Neural crest cell (in vitro differentiated cells): ENCODE measurements around the gene ZNF780B. TPM values are rescaled to one million over a fixed set of nuclear protein-coding genes. Genes with fewer than 3 reads are reported as not detected.
A peak's percentile ranks its signal among the peaks of the same experiment; 100 is the strongest.
"Not testable (repeated sequence)": the region's sequence is repeated elsewhere in the genome, so short reads cannot be mapped to it uniquely, and the experiment has no call there.

ENCODE experiments used
- DNase-seq: peaks from one replicate; pipeline ENCODE4 v3.0.0; 2021; ENCODE audit warnings: low read depth, mixed read lengths, low spot score
- H3K27ac Mint-ChIP-seq: one replicate; pipeline ENCODE4 v1.8.0; 2021; ENCODE audit warnings: mild to moderate bottlenecking, mixed read lengths; ENCODE audit not compliant: unreplicated experiment
- H3K27me3 Mint-ChIP-seq: 2 replicates; pipeline ENCODE4 v1.8.0; 2021; ENCODE audit warnings: low read depth, mild to moderate bottlenecking, mixed read lengths
- H3K36me3 Mint-ChIP-seq: 2 replicates; pipeline ENCODE4 v1.8.0; 2021; ENCODE audit warnings: low read depth, mild to moderate bottlenecking, mixed read lengths
- H3K4me1 Mint-ChIP-seq: 2 replicates; pipeline ENCODE4 v1.8.0; 2021; ENCODE audit warnings: mixed read lengths
- H3K4me3 Mint-ChIP-seq: one replicate; pipeline ENCODE4 v1.8.0; 2021; ENCODE audit warnings: mild to moderate bottlenecking, mixed read lengths
- H3K9me3 Mint-ChIP-seq: 2 replicates; pipeline ENCODE4 v1.8.0; 2021; ENCODE audit warnings: mixed read lengths
- total RNA-seq: library from RNA; stranded (reverse); gene quantifications from 2 replicates; pipeline ENCODE4 v1.2.1, GENCODE V29; 2021
- TF ChIP-seq, protein P1 (sequence below): fragments of 200-600 bp; sonication (generic); conservative IDR thresholded peaks from 2 replicates; pipeline ENCODE4 v1.5.0; 2021; ENCODE audit warnings: antibody characterized with exemption, mild to moderate bottlenecking

ZNF780B gene
- total RNA-seq, 1 donor from 2014 or later, result 27.3 TPM

DNA sequence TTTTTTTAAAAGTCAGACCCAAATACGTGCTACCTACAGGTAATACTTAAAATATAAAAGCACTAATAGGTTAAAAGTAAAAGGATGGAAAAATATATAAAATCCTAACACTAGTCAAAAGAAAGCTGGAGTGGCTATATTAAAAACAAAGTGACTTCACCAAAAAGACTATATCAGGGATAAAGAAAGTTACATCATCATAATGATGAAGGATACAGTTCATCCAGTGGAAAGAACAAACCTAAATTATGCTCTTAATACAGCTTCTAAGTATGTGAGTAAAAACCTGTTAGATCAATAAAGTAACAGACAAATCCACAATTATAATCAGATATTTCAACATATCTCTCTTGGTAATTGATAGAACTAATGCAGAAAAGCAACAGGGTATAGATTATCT, 1.1 kb upstream of the ZNF780B start:
- Mint-ChIP-seq H3K36me3 (peaks cover 44% of the 10 kb centered on the region), H3K4me1 (peaks cover 34% of the 10 kb centered on the region), H3K4me3 (peak overlapping the region; percentile 99), H3K9me3 (peaks cover 36% of the 10 kb centered on the region), H3K27ac (no peak overlapping the region), H3K27me3 (peaks cover 7% of the 10 kb centered on the region)
- TF ChIP-seq, protein P1, sequence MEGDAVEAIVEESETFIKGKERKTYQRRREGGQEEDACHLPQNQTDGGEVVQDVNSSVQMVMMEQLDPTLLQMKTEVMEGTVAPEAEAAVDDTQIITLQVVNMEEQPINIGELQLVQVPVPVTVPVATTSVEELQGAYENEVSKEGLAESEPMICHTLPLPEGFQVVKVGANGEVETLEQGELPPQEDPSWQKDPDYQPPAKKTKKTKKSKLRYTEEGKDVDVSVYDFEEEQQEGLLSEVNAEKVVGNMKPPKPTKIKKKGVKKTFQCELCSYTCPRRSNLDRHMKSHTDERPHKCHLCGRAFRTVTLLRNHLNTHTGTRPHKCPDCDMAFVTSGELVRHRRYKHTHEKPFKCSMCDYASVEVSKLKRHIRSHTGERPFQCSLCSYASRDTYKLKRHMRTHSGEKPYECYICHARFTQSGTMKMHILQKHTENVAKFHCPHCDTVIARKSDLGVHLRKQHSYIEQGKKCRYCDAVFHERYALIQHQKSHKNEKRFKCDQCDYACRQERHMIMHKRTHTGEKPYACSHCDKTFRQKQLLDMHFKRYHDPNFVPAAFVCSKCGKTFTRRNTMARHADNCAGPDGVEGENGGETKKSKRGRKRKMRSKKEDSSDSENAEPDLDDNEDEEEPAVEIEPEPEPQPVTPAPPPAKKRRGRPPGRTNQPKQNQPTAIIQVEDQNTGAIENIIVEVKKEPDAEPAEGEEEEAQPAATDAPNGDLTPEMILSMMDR, result no peak
- no peak for DNase-seq

DNA sequence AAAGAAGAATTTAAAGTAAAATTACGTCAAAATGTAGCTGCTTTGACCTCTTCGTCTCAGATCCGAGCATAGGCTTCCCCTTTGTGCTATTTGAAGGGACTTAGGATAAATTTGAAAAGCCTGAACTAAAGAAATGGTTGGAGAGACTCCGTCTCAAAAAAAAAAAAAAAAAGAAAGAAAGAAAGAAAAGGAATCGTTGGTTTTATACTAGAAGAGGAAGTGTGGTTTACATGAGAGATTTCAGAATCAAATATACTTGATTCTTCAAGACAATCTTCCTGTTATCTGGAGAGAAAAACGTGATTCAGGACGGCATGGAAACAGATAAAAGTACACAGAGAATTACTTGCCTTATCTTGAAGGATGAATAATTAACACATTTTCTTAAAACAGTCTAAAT, 474 bp upstream of the ZNF780B start:
- no peak for DNase-seq
- Mint-ChIP-seq H3K4me3 (peak overlapping the region; percentile 99), H3K27ac (no peak overlapping the region), H3K27me3 (peaks cover 7% of the 10 kb centered on the region), H3K36me3 (peaks cover 48% of the 10 kb centered on the region), H3K9me3 (peaks cover 37% of the 10 kb centered on the region), H3K4me1 (peaks cover 34% of the 10 kb centered on the region)
- TF ChIP-seq, protein P1, result no peak

DNA sequence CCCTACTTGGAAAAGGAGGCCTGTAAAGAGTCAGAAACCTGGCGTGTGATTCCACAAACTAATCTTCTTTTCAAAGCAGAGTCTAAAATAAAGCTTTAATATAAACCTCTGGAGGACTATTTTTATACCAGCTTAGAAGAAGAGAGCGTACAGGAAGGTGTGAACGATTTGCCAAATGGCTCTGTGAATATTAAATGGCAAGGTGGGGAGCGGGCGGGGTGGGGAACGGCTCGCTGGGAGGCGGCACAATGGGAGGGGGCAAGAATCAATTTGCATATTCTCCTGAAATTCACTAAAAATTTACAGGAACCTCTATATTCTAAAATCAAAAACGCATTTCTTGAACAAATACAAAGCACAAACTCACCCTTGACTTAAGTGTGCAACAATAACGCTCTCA, 982 bp downstream of the ZNF780B start:
- TF ChIP-seq, protein P1, result no peak
- DNase-seq, result no peak
- H3K36me3 Mint-ChIP-seq, result peaks cover 57% of the 10 kb centered on the region
- peaks cover 38% of the 10 kb centered on the region for H3K9me3 Mint-ChIP-seq
- no peak overlapping the region for H3K27ac Mint-ChIP-seq
- H3K4me3 Mint-ChIP-seq, result peak overlapping the region; percentile 99
- H3K4me1 Mint-ChIP-seq, result peaks cover 34% of the 10 kb centered on the region
- peaks cover 7% of the 10 kb centered on the region for H3K27me3 Mint-ChIP-seq

DNA sequence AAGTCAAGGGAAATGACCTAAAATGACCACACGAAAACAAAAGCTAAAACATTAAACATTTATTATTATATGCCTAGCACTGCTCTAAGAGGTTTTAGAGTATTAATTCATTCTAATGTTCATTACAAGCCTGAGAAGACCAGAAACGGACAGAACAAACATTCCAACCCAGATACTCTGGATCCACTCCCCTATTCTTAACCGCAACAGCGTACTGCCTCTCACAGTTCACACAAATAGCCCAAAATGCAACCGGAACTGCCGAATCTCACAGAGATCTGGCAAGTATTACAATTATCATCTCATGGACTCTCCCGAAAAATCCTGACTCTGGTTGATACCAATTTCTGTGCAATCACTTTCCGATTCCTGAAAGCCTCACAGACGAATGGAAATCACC, 1.4 kb downstream of the ZNF780B start:
- peaks cover 35% of the 10 kb centered on the region for H3K9me3 Mint-ChIP-seq
- H3K27ac Mint-ChIP-seq, result no peak overlapping the region
- peaks cover 34% of the 10 kb centered on the region for H3K4me1 Mint-ChIP-seq
- TF ChIP-seq, protein P1, result no peak
- peak overlapping the region; percentile 99 for H3K4me3 Mint-ChIP-seq
- peaks cover 4% of the 10 kb centered on the region for H3K27me3 Mint-ChIP-seq
- no peak for DNase-seq
- peaks cover 56% of the 10 kb centered on the region for H3K36me3 Mint-ChIP-seq

DNA sequence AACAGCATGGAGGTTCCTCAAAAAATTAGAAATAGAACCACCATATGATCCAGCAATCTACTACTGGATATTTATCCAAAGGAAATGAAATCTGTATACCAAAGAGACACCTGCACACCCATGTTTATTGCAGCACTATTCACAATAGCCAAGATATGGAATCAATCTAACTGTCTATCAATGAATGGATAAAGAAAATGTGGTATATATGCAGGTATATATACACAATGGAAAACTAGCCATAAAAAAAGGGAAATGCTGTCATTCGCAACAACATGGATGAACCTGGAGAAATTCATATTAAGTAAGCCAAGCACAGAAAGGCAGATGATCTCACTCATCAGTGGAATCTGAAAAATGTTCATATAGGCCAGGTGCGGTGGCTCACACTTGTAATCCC, 2.5 kb downstream of the ZNF780B start:
- H3K27ac Mint-ChIP-seq, result no peak overlapping the region
- DNase-seq, result no peak
- H3K27me3 Mint-ChIP-seq, result no peaks in the 10 kb centered on the region
- TF ChIP-seq, protein P1, result no peak
- H3K4me1 Mint-ChIP-seq, result peaks cover 34% of the 10 kb centered on the region
- peak overlapping the region; percentile 99 for H3K4me3 Mint-ChIP-seq
- peaks cover 36% of the 10 kb centered on the region for H3K9me3 Mint-ChIP-seq
- H3K36me3 Mint-ChIP-seq, result peaks cover 59% of the 10 kb centered on the region

DNA sequence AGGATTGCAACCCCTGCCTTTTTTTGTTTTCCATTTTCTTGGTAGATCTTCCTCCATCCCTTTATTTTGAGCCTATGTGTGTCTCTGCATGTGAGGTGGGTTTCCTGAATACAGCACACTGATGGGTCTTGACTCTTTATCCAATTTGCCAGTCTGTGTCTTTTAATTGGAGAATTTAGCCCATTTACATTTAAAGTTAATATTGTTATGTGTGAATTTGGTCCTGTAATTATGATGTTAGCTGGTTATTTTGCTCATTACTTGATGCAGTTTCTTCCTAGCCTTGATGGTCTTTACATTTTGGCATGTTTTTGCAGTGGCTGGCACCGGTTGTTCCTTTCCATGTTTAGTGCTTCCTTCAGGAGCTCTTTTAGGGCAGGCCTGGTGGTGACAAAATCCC, 14.3 kb downstream of the ZNF780B start:
- not testable (repeated sequence) for H3K4me3 Mint-ChIP-seq, DNase-seq, H3K4me1 Mint-ChIP-seq, H3K27ac Mint-ChIP-seq, H3K27me3 Mint-ChIP-seq
- Mint-ChIP-seq H3K36me3 (peaks cover 62% of the 10 kb centered on the region), H3K9me3 (peaks cover 31% of the 10 kb centered on the region)

DNA sequence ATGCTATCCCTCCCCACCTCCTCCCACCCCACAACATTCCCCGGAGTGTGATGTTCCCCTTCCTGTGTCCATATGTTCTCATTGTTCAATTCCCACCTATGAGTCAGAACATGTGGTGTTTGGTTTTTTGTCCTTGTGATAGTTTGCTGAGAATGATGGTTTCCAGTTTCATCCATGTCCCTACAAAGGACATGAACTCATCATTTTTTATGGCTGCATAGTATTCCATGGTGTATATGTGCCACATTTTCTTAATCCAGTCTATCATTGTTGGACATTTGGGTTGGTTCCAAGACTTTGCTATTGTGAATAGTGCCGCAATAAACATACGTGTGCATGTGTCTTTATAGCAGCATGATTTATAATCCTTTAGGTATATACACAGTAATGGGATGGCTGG, 18.0 kb downstream of the ZNF780B start:
- not testable (repeated sequence) for DNase-seq, H3K27me3 Mint-ChIP-seq, H3K27ac Mint-ChIP-seq, H3K4me3 Mint-ChIP-seq, H3K4me1 Mint-ChIP-seq
- Mint-ChIP-seq H3K36me3 (peaks cover 62% of the 10 kb centered on the region), H3K9me3 (peaks cover 25% of the 10 kb centered on the region)
